ENCODE measurements around the gene IFIT2. TPM values are rescaled to one million over a fixed set of nuclear protein-coding genes. Genes with fewer than 3 reads are reported as not detected.
"Not testable (repeated sequence)": the region's sequence is repeated elsewhere in the genome, so short reads cannot be mapped to it uniquely, and the experiment has no call there.

IFIT2 gene
- total RNA-seq, result 10 to 100 TPM in 1 of 5 experiments, 1 to 10 TPM in 4; 6.0 to 16.4 (median 8.4) TPM
- 1 to 10 TPM; 4.4 to 9.9 TPM for polyA plus RNA-seq
- 45.4 reads per million, percentile 69 among the genes with 10 or more reads in this experiment for total RNA-seq

DNA sequence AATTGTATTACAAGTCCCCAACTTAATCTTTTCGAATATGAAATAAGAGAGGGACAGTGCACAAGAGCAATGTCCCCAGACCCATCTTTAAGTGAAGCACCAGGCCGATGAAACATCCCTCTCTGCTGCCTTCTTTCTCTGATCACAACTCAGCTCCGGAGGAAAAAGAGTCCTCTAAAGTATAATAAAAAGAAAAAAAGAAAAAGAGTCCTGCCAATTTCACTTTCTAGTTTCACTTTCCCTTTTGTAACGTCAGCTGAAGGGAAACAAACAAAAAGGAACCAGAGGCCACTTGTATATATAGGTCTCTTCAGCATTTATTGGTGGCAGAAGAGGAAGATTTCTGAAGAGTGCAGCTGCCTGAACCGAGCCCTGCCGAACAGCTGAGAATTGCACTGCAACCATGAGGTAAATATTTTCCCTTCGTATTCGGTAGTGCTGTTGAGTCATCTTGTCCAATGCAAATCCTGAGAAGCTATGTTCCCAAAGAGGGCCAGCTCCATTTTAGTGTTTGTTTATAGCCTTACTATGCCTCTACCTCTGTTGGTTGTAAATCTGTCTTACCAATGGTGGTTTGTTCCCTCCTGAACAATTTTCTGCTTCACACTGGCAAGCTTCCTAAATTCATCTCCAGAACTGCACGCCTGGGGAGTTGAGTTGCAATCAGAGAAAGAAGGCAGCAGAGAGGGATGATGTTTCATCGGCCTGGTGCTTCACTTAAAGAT is at the start of gene IFIT2:
TSS of gene IFIT2 (plus strand) at position 326 of the 725 bp plus-strand sequence. CDS start at position 404, 78 bp downstream.
- CTCF ChIA-PET, result interaction anchor here (0.9 to 2.9 kb wide), 5 partner anchors 9 to 91 kb away, joined by 3 to 13 read pairs (median 4); partner anchors contain the start of gene IFIT1
- no peaks in the 10 kb centered on the region for H3K27me3 ChIP-seq (ENCODE audit: control insufficient read depth in 2 of 2, insufficient read depth in 2 of 2, low read length in 2 of 2)
- peak; percentile 86 for ATAC-seq
- peaks cover 24 to 60% (median 44%) of the 10 kb centered on the region in 7 donors for H3K4me1 Mint-ChIP-seq
- H3K27ac ChIP-seq (ENCODE audit: low read depth, low read length), result peak within 1 kb of the TSS; percentile 71
- H3K9me3 Mint-ChIP-seq, result peaks cover 2 to 39% (median 6%) of the 10 kb centered on the region in 11 donors
- peaks cover 15 to 24% of the 10 kb centered on the region in 2 donors for H3K4me1 ChIP-seq (ENCODE audit: control insufficient read depth in 2 of 2, insufficient read depth in 2 of 2, low read length in 2 of 2)
- peaks cover 0 to 5% (median 0%) of the 10 kb centered on the region in 3 experiments for H3K9me3 ChIP-seq (ENCODE audit: control insufficient read depth in 2 of 3, low read length in 3 of 3)
- H3K27ac Mint-ChIP-seq, result peak within 1 kb of the TSS; percentile 88 to 98 (median 97)
- peaks cover 0 to 13% (median 0%) of the 10 kb centered on the region in 3 experiments for H3K36me3 ChIP-seq (ENCODE audit: control insufficient read depth in 2 of 3, insufficient read depth in 3 of 3, low read length in 3 of 3)
- peaks cover 0 to 25% (median 0%) of the 10 kb centered on the region in 5 donors for H3K27me3 Mint-ChIP-seq
- H3K4me3 ChIP-seq (ENCODE audit: low read length), result peak within 1 kb of the TSS; percentile 76
- POLR2A ChIA-PET, result interaction anchor here (0.6 to 6.9 kb wide), 15 partner anchors 9 to 1440 kb away, joined by 3 to 46 read pairs (median 4); partner anchors contain the start of genes IFIT1, IFIT3, IFIT5 and LIPA
- H3K36me3 Mint-ChIP-seq, result peaks cover 18 to 34% (median 31%) of the 10 kb centered on the region in 5 donors
- peak in 7 of 9 donors; percentile 50 to 72 (median 60) for DNase-seq
- peak within 1 kb of the TSS; percentile 83 to 99 (median 94) for H3K4me3 Mint-ChIP-seq
- intact Hi-C loops (cut with micrococcal nuclease), result loop anchor here (1.0 to 5.0 kb wide), 10 partner anchors 26 to 1440 kb away; partner anchors contain the start of genes IFIT1 (in 2 of the 2), IFIT5 (in 2 of the 2), KIF20B (in 1 of the 2) and KLLN (in 1 of the 2)

- no peak overlapping the region for H3K4me3 ChIP-seq (ENCODE audit: low read length)
- DNase-seq (no peak), ATAC-seq (no peak)
- peaks cover 0 to 13% (median 11%) of the 10 kb centered on the region in 5 donors for H3K36me3 Mint-ChIP-seq
- H3K27me3 ChIP-seq (ENCODE audit: control insufficient read depth in 2 of 2, insufficient read depth in 2 of 2, low read length in 2 of 2), result no peaks in the 10 kb centered on the region
- H3K27me3 Mint-ChIP-seq, result peaks cover 0 to 14% (median 3%) of the 10 kb centered on the region in 5 donors
- H3K9me3 Mint-ChIP-seq, result peaks cover 0 to 15% (median 5%) of the 10 kb centered on the region in 11 donors
- H3K9me3 ChIP-seq (ENCODE audit: control insufficient read depth in 2 of 3, low read length in 3 of 3), result no peaks in the 10 kb centered on the region
- POLR2A ChIA-PET, result interaction anchor here (0.6 to 2.6 kb wide), 11 partner anchors 9 to 449 kb away, joined by 3 to 22 read pairs (median 4); partner anchors contain the start of genes IFIT1, IFIT5 and KIF20B
- H3K4me1 ChIP-seq (ENCODE audit: control insufficient read depth in 2 of 2, insufficient read depth in 2 of 2, low read length in 2 of 2), result peaks cover 8 to 9% of the 10 kb centered on the region in 2 donors
- no peak overlapping the region for H3K27ac ChIP-seq (ENCODE audit: low read depth, low read length)
- CTCF ChIA-PET, result interaction anchor here (0.7 to 1.4 kb wide), 3 partner anchors 35 to 432 kb away, joined by 4 to 7 read pairs (median 6); no protein-coding TSS in a partner anchor
- H3K27ac Mint-ChIP-seq, result peak overlapping the region in 4 of 9 donors; percentile 8 to 82 (median 74)
- peaks cover 17 to 32% (median 22%) of the 10 kb centered on the region in 7 donors for H3K4me1 Mint-ChIP-seq
- intact Hi-C loops (cut with micrococcal nuclease), result loop anchor here in 1 of 2 donors (2.0 to 10.0 kb wide), 5 partner anchors 51 to 1913 kb away; partner anchors contain the start of genes ATAD1, IFIT2, KLLN and PTEN
- peak overlapping the region in 6 of 10 donors; percentile 33 to 90 (median 84) for H3K4me3 Mint-ChIP-seq
- H3K36me3 ChIP-seq (ENCODE audit: control insufficient read depth in 2 of 3, insufficient read depth in 3 of 3, low read length in 3 of 3), result peaks cover 0 to 4% (median 0%) of the 10 kb centered on the region in 3 experiments
Measured at GRCh38 chr10:89252225-89252585, 49.6 kb upstream of the IFIT2 start.

DNA sequence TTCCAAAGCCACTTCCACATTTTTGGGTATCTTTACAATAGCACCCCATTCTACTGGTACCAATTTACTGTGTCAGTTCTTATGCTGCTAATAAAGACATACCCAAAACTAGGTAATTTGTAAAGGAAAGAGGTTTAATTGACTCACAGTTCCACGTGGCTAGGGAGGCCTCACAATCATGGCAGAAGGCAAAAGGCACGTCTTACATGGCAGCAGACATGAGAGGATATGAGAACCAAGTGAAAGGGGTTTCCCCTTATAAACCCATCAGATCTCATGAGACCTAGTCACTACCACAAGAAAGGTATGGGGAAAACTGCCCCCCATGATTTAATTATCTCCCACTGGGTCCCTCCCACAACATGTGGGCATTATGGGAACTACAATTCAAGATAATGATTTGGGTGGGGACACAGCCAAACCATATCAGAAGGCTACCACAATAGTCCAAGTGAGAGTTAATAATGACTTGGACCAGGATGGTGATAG is 46.7 kb upstream of the IFIT2 start:
- Mint-ChIP-seq H3K4me1 (peaks cover 9 to 15% (median 13%) of the 10 kb centered on the region in 7 donors), H3K27me3 (peaks cover 0 to 34% (median 4%) of the 10 kb centered on the region in 5 donors), H3K36me3 (peaks cover 0 to 11% (median 6%) of the 10 kb centered on the region in 5 donors), H3K9me3 (peaks cover 0 to 15% (median 5%) of the 10 kb centered on the region in 11 donors), H3K27ac (peak overlapping the region in 1 of 9 donors; percentile 52)
- ATAC-seq; H3K36me3 ChIP-seq (ENCODE audit: control insufficient read depth in 2 of 3, insufficient read depth in 3 of 3, low read length in 3 of 3); H3K27me3 ChIP-seq (ENCODE audit: control insufficient read depth in 2 of 2, insufficient read depth in 2 of 2, low read length in 2 of 2); CTCF ChIA-PET; H3K27ac ChIP-seq (ENCODE audit: low read depth, low read length); DNase-seq; H3K4me1 ChIP-seq (ENCODE audit: control insufficient read depth in 2 of 2, insufficient read depth in 2 of 2, low read length in 2 of 2); H3K4me3 Mint-ChIP-seq; H3K9me3 ChIP-seq (ENCODE audit: control insufficient read depth in 2 of 3, low read length in 3 of 3); H3K4me3 ChIP-seq (ENCODE audit: low read length): not testable (repeated sequence)
- POLR2A ChIA-PET, result interaction anchor here (0.9 kb wide), 1 partner anchor 175 kb away, joined by 3 read pairs; no protein-coding TSS in a partner anchor
- intact Hi-C loops (cut with micrococcal nuclease), result loop anchor here in 1 of 2 donors (10.0 kb wide), 2 partner anchors 1620 to 1910 kb away; partner anchors contain the start of gene RPP30

DNA sequence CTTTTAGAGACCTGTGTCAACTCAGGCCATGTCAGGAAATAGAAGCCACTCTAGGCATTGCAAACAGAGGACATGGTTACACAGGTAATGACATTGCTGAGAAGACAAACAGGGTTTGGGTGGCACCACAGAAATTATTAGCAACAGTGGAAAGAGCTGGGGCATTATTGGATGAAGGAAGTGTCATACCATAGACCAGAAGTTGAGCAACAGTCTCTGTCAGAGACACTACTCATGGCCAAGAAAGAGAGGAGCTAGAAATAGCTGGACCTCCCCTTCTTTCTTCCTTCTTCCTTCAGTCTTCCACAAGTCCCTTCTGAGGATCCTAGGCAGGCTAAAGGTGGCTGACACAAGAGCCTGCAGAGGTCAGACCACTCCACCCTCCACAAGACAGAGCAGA is 46.1 kb upstream of the IFIT2 start:
- ChIA-PET CTCF (no interaction called here), POLR2A (interaction anchor here (0.9 kb wide), 1 partner anchor 174 kb away, joined by 3 read pairs; no protein-coding TSS in a partner anchor)
- Histone ChIP-seq H3K4me3 (ENCODE audit: low read length) (no peak overlapping the region), H3K27me3 (ENCODE audit: control insufficient read depth in 2 of 2, insufficient read depth in 2 of 2, low read length in 2 of 2) (no peaks in the 10 kb centered on the region), H3K4me1 (ENCODE audit: control insufficient read depth in 2 of 2, insufficient read depth in 2 of 2, low read length in 2 of 2) (peaks cover 4 to 5% of the 10 kb centered on the region in 2 donors), H3K36me3 (ENCODE audit: control insufficient read depth in 2 of 3, insufficient read depth in 3 of 3, low read length in 3 of 3) (peaks cover 0 to 4% (median 0%) of the 10 kb centered on the region in 3 experiments), H3K9me3 (ENCODE audit: control insufficient read depth in 2 of 3, low read length in 3 of 3) (no peaks in the 10 kb centered on the region), H3K27ac (ENCODE audit: low read depth, low read length) (no peak overlapping the region)
- no peak overlapping the region for H3K4me3 Mint-ChIP-seq
- peaks cover 0 to 31% (median 4%) of the 10 kb centered on the region in 5 donors for H3K27me3 Mint-ChIP-seq
- H3K27ac Mint-ChIP-seq, result peak overlapping the region in 1 of 9 donors; percentile 52
- peaks cover 0 to 15% (median 5%) of the 10 kb centered on the region in 11 donors for H3K9me3 Mint-ChIP-seq
- ATAC-seq (no peak), DNase-seq (no peak)
- peaks cover 0 to 11% (median 6%) of the 10 kb centered on the region in 5 donors for H3K36me3 Mint-ChIP-seq
- intact Hi-C loops (cut with micrococcal nuclease), result loop anchor here in 1 of 2 donors (10.0 kb wide), 2 partner anchors 1619 to 1909 kb away; partner anchors contain the start of gene RPP30
- H3K4me1 Mint-ChIP-seq, result peaks cover 4 to 13% (median 10%) of the 10 kb centered on the region in 7 donors

- Mint-ChIP-seq H3K4me3 (no peak overlapping the region), H3K36me3 (peaks cover 0 to 11% (median 6%) of the 10 kb centered on the region in 5 donors), H3K27ac (no peak overlapping the region), H3K9me3 (peaks cover 0 to 15% (median 5%) of the 10 kb centered on the region in 11 donors), H3K4me1 (peaks cover 0 to 9% (median 5%) of the 10 kb centered on the region in 7 donors), H3K27me3 (peaks cover 0 to 27% (median 4%) of the 10 kb centered on the region in 5 donors)
- ChIA-PET CTCF (no interaction called here), POLR2A (interaction anchor here (0.6 to 0.9 kb wide), 2 partner anchors 174 to 388 kb away, joined by 3 to 6 read pairs; no protein-coding TSS in a partner anchor)
- H3K27ac ChIP-seq (ENCODE audit: low read depth, low read length), result no peak overlapping the region
- intact Hi-C loops (cut with micrococcal nuclease), result loop anchor here in 1 of 2 donors (10.0 kb wide), 2 partner anchors 1618 to 1908 kb away; partner anchors contain the start of gene RPP30
- H3K27me3 ChIP-seq (ENCODE audit: control insufficient read depth in 2 of 2, insufficient read depth in 2 of 2, low read length in 2 of 2), result no peaks in the 10 kb centered on the region
- ATAC-seq (no peak), DNase-seq (no peak)
- H3K4me3 ChIP-seq (ENCODE audit: low read length), result no peak overlapping the region
- peaks cover 0 to 4% (median 0%) of the 10 kb centered on the region in 3 experiments for H3K36me3 ChIP-seq (ENCODE audit: control insufficient read depth in 2 of 3, insufficient read depth in 3 of 3, low read length in 3 of 3)
- H3K4me1 ChIP-seq (ENCODE audit: control insufficient read depth in 2 of 2, insufficient read depth in 2 of 2, low read length in 2 of 2), result no peaks in the 10 kb centered on the region
- H3K9me3 ChIP-seq (ENCODE audit: control insufficient read depth in 2 of 3, low read length in 3 of 3), result no peaks in the 10 kb centered on the region
Measured at GRCh38 chr10:89256340-89256739, 45.5 kb upstream of the IFIT2 start.
